ENCODE data around the gene MADCAM1.

GRCh38 chr19:483332-484072 lies 12.8 kb upstream of the MADCAM1 start:
- TF ChIP-seq CTCF (IDR thresholded peaks at IDR 0.05) = no peak
- TF ChIP-seq POLR2A (IDR thresholded peaks at IDR 0.05) = no peak
- TF ChIP-seq POLR2AphosphoS5 (IDR thresholded peaks at IDR 0.05) = no peak
